ENCODE measurements around the gene COBL.

DNA sequence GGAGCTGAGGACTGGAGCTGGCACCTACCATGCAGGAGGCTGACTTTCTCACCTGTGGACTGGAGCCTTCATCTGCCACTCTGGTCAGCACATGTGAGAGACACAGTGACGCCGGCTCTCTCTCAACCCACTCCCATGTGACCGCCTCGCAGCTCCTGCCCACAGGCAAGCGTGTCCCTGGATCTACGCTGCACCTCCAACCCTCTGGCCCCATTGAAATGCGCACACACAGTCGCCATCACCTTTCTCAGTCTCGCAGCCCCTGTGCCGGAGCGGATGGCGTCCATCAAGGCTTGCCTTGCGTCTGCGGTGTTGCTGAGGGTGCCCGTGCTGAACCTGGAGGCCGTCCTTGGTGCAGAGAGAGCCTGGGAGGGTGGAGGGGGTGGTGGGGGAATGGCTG, 291.7 kb downstream of the COBL start:
- TF ChIP-seq, protein P1, sequence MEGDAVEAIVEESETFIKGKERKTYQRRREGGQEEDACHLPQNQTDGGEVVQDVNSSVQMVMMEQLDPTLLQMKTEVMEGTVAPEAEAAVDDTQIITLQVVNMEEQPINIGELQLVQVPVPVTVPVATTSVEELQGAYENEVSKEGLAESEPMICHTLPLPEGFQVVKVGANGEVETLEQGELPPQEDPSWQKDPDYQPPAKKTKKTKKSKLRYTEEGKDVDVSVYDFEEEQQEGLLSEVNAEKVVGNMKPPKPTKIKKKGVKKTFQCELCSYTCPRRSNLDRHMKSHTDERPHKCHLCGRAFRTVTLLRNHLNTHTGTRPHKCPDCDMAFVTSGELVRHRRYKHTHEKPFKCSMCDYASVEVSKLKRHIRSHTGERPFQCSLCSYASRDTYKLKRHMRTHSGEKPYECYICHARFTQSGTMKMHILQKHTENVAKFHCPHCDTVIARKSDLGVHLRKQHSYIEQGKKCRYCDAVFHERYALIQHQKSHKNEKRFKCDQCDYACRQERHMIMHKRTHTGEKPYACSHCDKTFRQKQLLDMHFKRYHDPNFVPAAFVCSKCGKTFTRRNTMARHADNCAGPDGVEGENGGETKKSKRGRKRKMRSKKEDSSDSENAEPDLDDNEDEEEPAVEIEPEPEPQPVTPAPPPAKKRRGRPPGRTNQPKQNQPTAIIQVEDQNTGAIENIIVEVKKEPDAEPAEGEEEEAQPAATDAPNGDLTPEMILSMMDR (IDR thresholded peaks at IDR 0.05): no peak
- TF ChIP-seq POLR2A (IDR thresholded peaks at IDR 0.05): no peak
